HCT116 (cell line): Measurements from ENCODE around the gene IL15RA. TPM values are rescaled to one million over a fixed set of nuclear protein-coding genes. Genes with fewer than 3 reads are reported as not detected.

Experiments used
- ATAC-seq: fragments of 200-7000 bp; cut with Tn5 transposase; 2 replicates; pipeline ENCODE4 v1.9.1; 2020; ENCODE audit warnings: mild to moderate bottlenecking, moderate library complexity
- BruUV-seq: library from RNA; stranded (reverse); fragments of 400-500 nt; replicated peaks from 2 replicates; lab custom pipeline; 2021; lab: Mats Ljungman, UMichigan
- CTCF ChIA-PET: fragments of 300-600 bp; sonication (Branson Sonifier 250); formaldehyde crosslinking; loops from one replicate; lab custom pipeline; 2021; ENCODE audit warnings: antibody characterized with exemption; lab: Charles Lee
- POLR2A ChIA-PET: fragments of 300-600, 350-600 bp; sonication (Branson Sonifier 250); formaldehyde crosslinking; loops from one replicate; lab custom pipeline; 2021; ENCODE audit warnings: antibody characterized with exemption; lab: Charles Lee
- RAD21 ChIA-PET, 2 experiments: fragments of 300-600 bp; sonication (Branson Sonifier 250); formaldehyde crosslinking; loops; one replicate each; lab custom pipeline; 2023; ENCODE audit warnings: low total read pairs in 2 of 2; ENCODE audit not compliant: uncharacterized antibody in 2 of 2, unreplicated experiment in 2 of 2, low non-redundant PET in 1 of 2; lab: Charles Lee
- DNase-seq: peaks from one replicate; pipeline ENCODE4 v3.0.0-alpha.2; 2010; ENCODE audit warnings: low read depth, low spot score
- H2AFZ ChIP-seq: fragments of 200-600 bp; shearing (Covaris generic), sonication (generic); 2 replicates; pipeline ENCODE4 v1.6.1; 2017; ENCODE audit warnings: low read depth, mixed run types, mixed read lengths, antibody characterized with exemption, low read length; ENCODE audit not compliant: poor library complexity, severe bottlenecking
- H3K27ac ChIP-seq: 2 replicates; pipeline ENCODE4 v1.5.1; 2012; ENCODE audit warnings: low read depth, low read length
- H3K27me3 ChIP-seq: fragments of 200-600 bp; sonication (generic); 2 replicates; pipeline ENCODE4 v1.6.1; 2016; ENCODE audit warnings: mixed run types, low read length, mixed read lengths; ENCODE audit not compliant: insufficient read depth
- H3K36me3 ChIP-seq, 2 experiments: fragments of 200-500 bp in 1 of 2; fragments of 200-600 bp in 1 of 2; sonication (Bioruptor generic) in 1 of 2; sonication (generic) in 1 of 2; 2 replicates each; pipeline versions ENCODE4 v1.5.1 to v1.6.1; 2014 to 2016; ENCODE audit warnings: low read length in 2 of 2, inconsistent platforms in 1 of 2, mixed read lengths in 1 of 2, mixed run types in 1 of 2; ENCODE audit not compliant: insufficient read depth in 2 of 2, control insufficient read depth in 1 of 2
- H3K4me1 ChIP-seq, 2 experiments: fragments of 200-600 bp in 1 of 2; sonication (generic) in 1 of 2; 2 replicates each; pipeline versions ENCODE4 v1.5.1 to v1.6.1; 2012 to 2017; ENCODE audit warnings: low read length in 2 of 2, inconsistent platforms in 1 of 2, mild to moderate bottlenecking in 1 of 2, mixed read lengths in 1 of 2, mixed run types in 1 of 2, moderate library complexity in 1 of 2; ENCODE audit not compliant: insufficient read depth in 2 of 2, control insufficient read depth in 1 of 2
- H3K4me2 ChIP-seq: fragments of 200-600 bp; sonication (generic); 2 replicates; pipeline ENCODE4 v1.6.1; 2017; ENCODE audit warnings: mixed run types, low read length, mixed read lengths
- H3K4me3 ChIP-seq, 2 experiments: fragments of 200-600 bp in 1 of 2; sonication (generic) in 1 of 2; replicated peaks in 1 of 2; 2 replicates each; pipeline ENCODE4 v1.5.1; 2011 to 2016; ENCODE audit warnings: low read length in 2 of 2, control low read depth in 1 of 2, low read depth in 1 of 2, mild to moderate bottlenecking in 1 of 2, mixed read lengths in 1 of 2, mixed run types in 1 of 2
- H3K79me2 ChIP-seq: fragments of 200-600 bp; sonication (generic); 2 replicates; pipeline ENCODE4 v1.6.1; 2017; ENCODE audit warnings: mild to moderate bottlenecking, mixed run types, low read length, moderate library complexity, mixed read lengths; ENCODE audit not compliant: insufficient read depth
- H3K9ac ChIP-seq: fragments of 200-600 bp; sonication (generic); 2 replicates; pipeline ENCODE4 v1.6.1; 2016; ENCODE audit warnings: low read length, mixed read lengths
- H3K9me2 ChIP-seq: fragments of 200-600 bp; sonication (generic), shearing (Covaris generic); 2 replicates; pipeline ENCODE4 v1.6.1; 2017; ENCODE audit warnings: mixed run types, mild to moderate bottlenecking, moderate library complexity; ENCODE audit not compliant: insufficient read depth
- H3K9me3 ChIP-seq, 2 experiments: fragments of 200-500 bp in 1 of 2; fragments of 200-600 bp in 1 of 2; sonication (Bioruptor generic) in 1 of 2; sonication (generic) in 1 of 2; 2 replicates each; pipeline ENCODE4 v1.6.1; 2014 to 2017; ENCODE audit warnings: low read length in 2 of 2, mixed read lengths in 2 of 2, inconsistent platforms in 1 of 2, low read depth in 1 of 2, mild to moderate bottlenecking in 1 of 2, mixed run types in 1 of 2, moderate library complexity in 1 of 2; ENCODE audit not compliant: control insufficient read depth in 1 of 2, insufficient read depth in 1 of 2
- H4K20me1 ChIP-seq: fragments of 200-600 bp; sonication (generic), shearing (Covaris generic); 2 replicates; pipeline ENCODE4 v1.6.1; 2017; ENCODE audit warnings: mixed run types, mild to moderate bottlenecking, moderate library complexity; ENCODE audit not compliant: insufficient read depth
- EZH2phosphoT487 ChIP-seq: fragments of 200-600 bp; IDR thresholded peaks from 2 replicates; pipeline ENCODE4 v1.6.1; 2018; ENCODE audit warnings: antibody characterized with exemption, borderline replicate concordance
- FOSL1 ChIP-seq: IDR thresholded peaks from 2 replicates; pipeline ENCODE4 v1.6.1; 2012; ENCODE audit warnings: low read depth
- RAD21 ChIP-seq: IDR thresholded peaks from 2 replicates; pipeline ENCODE4 v1.6.1; 2012; ENCODE audit warnings: low read depth, mild to moderate bottlenecking
- SRF ChIP-seq: IDR thresholded peaks from 2 replicates; pipeline ENCODE4 v1.6.1; 2012; ENCODE audit warnings: low read depth
- TCF7L2 ChIP-seq: IDR thresholded peaks from 2 replicates; pipeline ENCODE4 v1.7.0; 2011; ENCODE audit warnings: borderline replicate concordance, inconsistent platforms; ENCODE audit not compliant: insufficient read depth, insufficient read length; ENCODE audit errors: extremely low read depth
- intact Hi-C: fragments of 100-400 bp; cut with micrococcal nuclease; formaldehyde crosslinking; loops from 2 replicates; pipeline ENCODE4 v1.10.0; 2022
- total RNA-seq: library from RNA; stranded (reverse); gene quantifications from one replicate; pipeline ENCODE4 v1.2.1, GENCODE V29; 2021; ENCODE audit not compliant: unreplicated experiment
- TF ChIP-seq, protein P1 (sequence below): IDR thresholded peaks from 2 replicates; pipeline ENCODE4 v1.6.1; 2011; ENCODE audit warnings: mild to moderate bottlenecking, low read length, moderate library complexity; ENCODE audit not compliant: insufficient replicate concordance; ENCODE audit errors: extremely low read depth

The IL15RA gene
- total RNA-seq, 1 experiment from 2014 or later = 10.5 TPM

DNA sequence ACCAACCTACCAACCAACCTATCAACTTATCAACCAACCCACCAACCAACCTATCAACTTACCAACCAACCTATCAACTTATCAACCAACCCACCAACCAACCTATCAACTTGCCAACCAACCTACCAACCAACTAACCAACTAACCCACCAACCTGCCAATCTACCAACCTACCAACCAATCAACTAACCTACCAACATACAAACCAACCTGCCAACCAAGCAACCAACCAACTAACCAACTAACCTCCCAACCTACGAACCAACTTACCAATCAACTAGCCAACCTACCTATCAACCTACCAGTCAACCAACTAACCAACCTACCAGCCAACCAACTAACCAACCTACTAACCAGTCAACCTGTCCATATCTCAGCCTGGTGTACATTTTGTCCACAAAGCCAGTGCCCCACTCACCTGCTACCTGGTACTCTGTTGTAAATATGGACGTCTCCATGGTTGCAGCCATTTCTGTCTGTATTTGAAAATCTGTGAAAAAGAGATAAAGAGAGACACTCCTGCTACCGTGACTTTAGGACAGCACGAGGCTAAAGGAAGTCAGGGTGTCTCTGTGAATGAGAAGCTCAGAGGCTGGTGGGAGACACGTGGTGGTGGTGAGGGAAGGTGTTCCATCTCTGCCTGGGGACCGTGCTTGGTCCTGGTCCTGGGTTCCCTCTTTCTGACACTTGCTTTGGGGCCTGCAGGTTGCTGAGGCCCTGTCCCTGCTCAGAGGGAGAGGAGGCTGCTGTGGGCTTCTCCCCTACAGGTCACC, 41.9 kb upstream of the IL15RA start (continued):
- TF ChIP-seq TCF7L2 = no peak

DNA sequence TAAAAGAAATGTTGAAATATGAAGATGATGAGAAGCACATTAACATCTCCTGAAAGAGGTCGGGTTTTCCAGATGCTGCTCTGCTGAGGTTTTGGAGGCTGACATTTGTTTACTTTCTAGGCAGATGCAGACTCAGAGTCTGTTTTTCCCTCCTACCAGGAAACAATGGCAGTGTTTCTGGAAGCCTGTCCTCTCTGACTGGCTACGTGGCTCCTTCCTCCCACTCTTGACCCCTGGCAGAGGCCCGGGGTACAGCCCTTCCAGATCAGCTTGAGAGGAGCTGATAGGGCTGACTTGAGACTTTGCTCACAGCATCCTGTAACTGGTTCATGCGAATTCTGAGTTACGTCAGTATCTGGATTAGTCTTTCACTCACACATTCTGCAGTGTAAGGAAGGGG, 41.1 kb upstream of the IL15RA start:
- H3K9me3 ChIP-seq = no peaks in the 10 kb centered on the region
- no peak for DNase-seq
- TF ChIP-seq, protein P1, sequence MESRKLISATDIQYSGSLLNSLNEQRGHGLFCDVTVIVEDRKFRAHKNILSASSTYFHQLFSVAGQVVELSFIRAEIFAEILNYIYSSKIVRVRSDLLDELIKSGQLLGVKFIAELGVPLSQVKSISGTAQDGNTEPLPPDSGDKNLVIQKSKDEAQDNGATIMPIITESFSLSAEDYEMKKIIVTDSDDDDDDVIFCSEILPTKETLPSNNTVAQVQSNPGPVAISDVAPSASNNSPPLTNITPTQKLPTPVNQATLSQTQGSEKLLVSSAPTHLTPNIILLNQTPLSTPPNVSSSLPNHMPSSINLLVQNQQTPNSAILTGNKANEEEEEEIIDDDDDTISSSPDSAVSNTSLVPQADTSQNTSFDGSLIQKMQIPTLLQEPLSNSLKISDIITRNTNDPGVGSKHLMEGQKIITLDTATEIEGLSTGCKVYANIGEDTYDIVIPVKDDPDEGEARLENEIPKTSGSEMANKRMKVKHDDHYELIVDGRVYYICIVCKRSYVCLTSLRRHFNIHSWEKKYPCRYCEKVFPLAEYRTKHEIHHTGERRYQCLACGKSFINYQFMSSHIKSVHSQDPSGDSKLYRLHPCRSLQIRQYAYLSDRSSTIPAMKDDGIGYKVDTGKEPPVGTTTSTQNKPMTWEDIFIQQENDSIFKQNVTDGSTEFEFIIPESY = no peak
- TF ChIP-seq RAD21 (no peak), FOSL1 (no peak), SRF (no peak), EZH2phosphoT487 (no peak)
- TF ChIP-seq, all 23 proteins: peak for 0
- no peaks in the 10 kb centered on the region for H3K36me3 ChIP-seq
- H3K4me2 ChIP-seq = no peak overlapping the region
- H3K9me2 ChIP-seq = no peaks in the 10 kb centered on the region
- H4K20me1 ChIP-seq = no peaks in the 10 kb centered on the region
- intact Hi-C loops = loop anchor here (10.0 kb wide), 1 partner anchor 74 kb away; no protein-coding TSS in a partner anchor
- ChIA-PET POLR2A (no interaction called here), RAD21 (no interaction called here), CTCF (no interaction called here)
- no peak overlapping the region for H2AFZ ChIP-seq
- no TSS peak for BruUV-seq
- H3K79me2 ChIP-seq = no peaks in the 10 kb centered on the region
- no peak overlapping the region for H3K27ac ChIP-seq
- H3K4me3 ChIP-seq = no peak overlapping the region
- 0 out of 4 replicates have a peak, but pooled peaks cover 0 to 2% of the 10 kb centered on the region in 2 experiments for H3K4me1 ChIP-seq
- no peaks in the 10 kb centered on the region for H3K27me3 ChIP-seq
- H3K9ac ChIP-seq = no peak overlapping the region
- ATAC-seq = no peak
